Uterus (tissue), 4 donors: ENCODE results near the gene HMX2. TPM values are rescaled to one million over a fixed set of nuclear protein-coding genes. Genes with fewer than 3 reads are reported as not detected.

Source experiments
- DNase-seq, 2 donors: peaks; one replicate each; pipeline ENCODE4 v3.0.0-alpha.2; 2019 to 2020
- H3K27ac ChIP-seq, 2 donors: fragments of 200-600 bp; sonication (generic); 1 replicate in 1 of 2; 2 replicates in 1 of 2; pipeline ENCODE4 v1.5.1; 2016 to 2018
- H3K27me3 ChIP-seq, 2 donors: fragments of 200-600 bp; sonication (generic); one replicate each; pipeline ENCODE4 v1.5.1; 2018 to 2019; ENCODE audit warnings: control low read depth in 1 of 2
- H3K36me3 ChIP-seq, 2 donors: fragments of 200-600 bp; sonication (generic); one replicate each; pipeline ENCODE4 v1.5.1; 2019; ENCODE audit warnings: control low read depth in 1 of 2
- H3K4me1 ChIP-seq, 2 donors: fragments of 200-600 bp; sonication (generic); one replicate each; pipeline ENCODE4 v1.5.1; 2018 to 2019; ENCODE audit warnings: control low read depth in 1 of 2
- H3K4me3 ChIP-seq, 2 donors: fragments of 200-600 bp; sonication (generic); 1 replicate in 1 of 2; 2 replicates in 1 of 2; pipeline ENCODE4 v1.5.1; 2018 to 2019; ENCODE audit warnings: mild to moderate bottlenecking in 1 of 2
- H3K9me3 ChIP-seq, 2 donors: fragments of 200-600 bp; sonication (generic); one replicate each; pipeline ENCODE4 v1.5.1; 2019; ENCODE audit warnings: control low read depth in 1 of 2
- CTCF ChIP-seq, 4 experiments: fragments of 200-600 bp in 2 of 4; fragments of 450-650 bp in 2 of 4; sonication (generic) in 2 of 4; IDR thresholded peaks; one replicate each; pipeline ENCODE4 v1.5.1; 2016 to 2019; ENCODE audit warnings: antibody characterized with exemption in 4 of 4, mild to moderate bottlenecking in 2 of 4, moderate library complexity in 1 of 4
- POLR2A ChIP-seq, 2 donors: fragments of 450-650 bp; IDR thresholded peaks; one replicate each; pipeline ENCODE4 v1.6.1; 2016; ENCODE audit warnings: antibody characterized with exemption in 2 of 2, mild to moderate bottlenecking in 1 of 2, moderate library complexity in 1 of 2
- intact Hi-C: fragments of 100-400 bp; cut with DNase I; formaldehyde crosslinking; loops from one replicate; pipeline ENCODE4 v1.15.1; 2023; ENCODE audit warnings: low total_unique reads
- total RNA-seq, 4 donors: library from RNA; depleted of rRNA in 3 of 4; stranded (reverse); fragments of >200 nt in 3 of 4; gene quantifications; one replicate each; pipeline versions ENCODE4 v1.1.0 to v1.2.4, GENCODE V29; 2014 to 2023
- donor health status: DM: yes; HTN: yes; CAD: no.

The HMX2 gene
- total RNA-seq, 4 donors from 2014 or later, result not detected

- Histone ChIP-seq H3K27me3 (peaks cover 33 to 93% of the 10 kb centered on the region in 2 donors), H3K4me1 (peaks cover 0 to 16% of the 10 kb centered on the region in 2 donors), H3K27ac (no peak overlapping the region), H3K36me3 (no peaks in the 10 kb centered on the region), H3K9me3 (no peaks in the 10 kb centered on the region), H3K4me3 (no peak overlapping the region)
- TF ChIP-seq CTCF (IDR thresholded peaks at IDR 0.05) (no peak), POLR2A (IDR thresholded peaks at IDR 0.05) (no peak)
- intact Hi-C loops, result no loop called here
- DNase-seq, result no peak
Observed at GRCh38 chr10:123146013-123146893, 1.7 kb upstream of the HMX2 start.

- Histone ChIP-seq H3K27ac (no peak overlapping the region), H3K4me3 (no peak overlapping the region), H3K4me1 (peaks cover 0 to 16% of the 10 kb centered on the region in 2 donors), H3K27me3 (peaks cover 33 to 93% of the 10 kb centered on the region in 2 donors), H3K9me3 (no peaks in the 10 kb centered on the region), H3K36me3 (no peaks in the 10 kb centered on the region)
- DNase-seq, result no peak
- no peak for TF ChIP-seq CTCF (IDR thresholded peaks at IDR 0.05)
- intact Hi-C loops, result no loop called here
Observed at GRCh38 chr10:123146894-123147634, 872 bp upstream of the HMX2 start.

GRCh38 chr10:123148414-123149161, 652 bp downstream of the HMX2 start:
- intact Hi-C loops, result no loop called here
- peak in 1 of 2 donors; percentile 9 for DNase-seq
- Histone ChIP-seq H3K36me3 (no peaks in the 10 kb centered on the region), H3K9me3 (no peaks in the 10 kb centered on the region), H3K27ac (no peak overlapping the region), H3K4me1 (peaks cover 0 to 11% of the 10 kb centered on the region in 2 donors), H3K4me3 (no peak overlapping the region), H3K27me3 (peaks cover 33 to 87% of the 10 kb centered on the region in 2 donors)
- TF ChIP-seq POLR2A (IDR thresholded peaks at IDR 0.05) (no peak), CTCF (IDR thresholded peaks at IDR 0.05) (no peak)

GRCh38 chr10:123149162-123149567, 1.2 kb downstream of the HMX2 start:
- intact Hi-C loops, result no loop called here
- peaks cover 0 to 11% of the 10 kb centered on the region in 2 donors for H3K4me1 ChIP-seq
- no peak overlapping the region for H3K27ac ChIP-seq
- no peak for DNase-seq
- H3K9me3 ChIP-seq, result no peaks in the 10 kb centered on the region
- TF ChIP-seq CTCF (IDR thresholded peaks at IDR 0.05), result no peak
- no peak for TF ChIP-seq POLR2A (IDR thresholded peaks at IDR 0.05)
- H3K36me3 ChIP-seq, result no peaks in the 10 kb centered on the region
- H3K4me3 ChIP-seq, result no peak overlapping the region
- peaks cover 33 to 81% of the 10 kb centered on the region in 2 donors for H3K27me3 ChIP-seq
